Endothelial cell of umbilical vein (primary cell): ENCODE data around the gene SLC8A2. TPM values are rescaled to one million over a fixed set of nuclear protein-coding genes. Genes with fewer than 3 reads are reported as not detected.

Experiments
- BruUV-seq: library from RNA; stranded (reverse); fragments of 400-500 nt; replicated peaks from 2 replicates; lab custom pipeline; 2021; lab: Mats Ljungman, UMichigan
- CTCF ChIA-PET: fragments of 300-600, 350-600 bp; sonication (Branson Sonifier 250); formaldehyde crosslinking; loops from one replicate; lab custom pipeline; 2021; ENCODE audit warnings: antibody characterized with exemption, inconsistent platforms; lab: Charles Lee
- POLR2A ChIA-PET: fragments of 300-600, 350-600 bp; sonication (Branson Sonifier 250); formaldehyde crosslinking; loops from one replicate; lab custom pipeline; 2021; ENCODE audit warnings: antibody characterized with exemption, inconsistent platforms; lab: Charles Lee
- DNase-seq: peaks from one replicate; pipeline ENCODE4 v3.0.0-alpha.2; 2011; ENCODE audit warnings: low read depth, low spot score
- FAIRE-seq: peaks from 2 replicates; lab custom pipeline; 2011; peaks lifted over from hg19 to GRCh38; lab: Jason Lieb, UNC
- H2AFZ ChIP-seq: 2 replicates; pipeline ENCODE4 v1.6.0; 2012; ENCODE audit warnings: low read depth, low read length, control low read depth, inconsistent platforms
- H3K27ac ChIP-seq: 2 replicates; pipeline ENCODE4 v1.5.1; 2011; ENCODE audit warnings: low read depth, mild to moderate bottlenecking, control low read depth, low read length, moderate library complexity; ENCODE audit not compliant: insufficient read depth
- H3K27me3 ChIP-seq, 2 experiments: 2 replicates each; pipeline versions ENCODE4 v1.6.0 to v1.6.1; 2011; ENCODE audit warnings: low read length in 2 of 2, mixed read lengths in 1 of 2; ENCODE audit not compliant: control insufficient read depth in 2 of 2, insufficient read depth in 2 of 2
- H3K36me3 ChIP-seq, 2 experiments: 2 replicates in 1 of 2; 3 replicates in 1 of 2; pipeline ENCODE4 v1.5.1; 2011; ENCODE audit warnings: low read length in 2 of 2, mild to moderate bottlenecking in 1 of 2, moderate library complexity in 1 of 2; ENCODE audit not compliant: control insufficient read depth in 2 of 2, insufficient read depth in 2 of 2; ENCODE audit errors: extremely low read depth in 1 of 2
- H3K4me1 ChIP-seq: 3 replicates; pipeline ENCODE4 v1.5.1; 2011; ENCODE audit warnings: mild to moderate bottlenecking, low read length; ENCODE audit not compliant: control insufficient read depth, insufficient read depth; ENCODE audit errors: extremely low read depth
- H3K4me2 ChIP-seq: 2 replicates; pipeline ENCODE4 v1.6.1; 2011; ENCODE audit warnings: low read length, control low read depth, mixed read lengths; ENCODE audit not compliant: insufficient read depth
- H3K4me3 ChIP-seq, 3 experiments: fragments of 200-600 bp in 1 of 3; sonication (generic), shearing (Covaris generic) in 1 of 3; replicated peaks in 1 of 3; 2 replicates each; pipeline ENCODE4 v1.5.1; 2011 to 2016; ENCODE audit warnings: control low read depth in 3 of 3, low read length in 3 of 3, mild to moderate bottlenecking in 2 of 3, inconsistent platforms in 1 of 3, low read depth in 1 of 3, moderate library complexity in 1 of 3; ENCODE audit not compliant: insufficient read depth in 1 of 3
- H3K79me2 ChIP-seq: 2 replicates; pipeline ENCODE4 v1.6.0; 2012; ENCODE audit warnings: low read length, inconsistent platforms; ENCODE audit not compliant: control insufficient read depth, insufficient read depth
- H3K9ac ChIP-seq: replicated peaks from 2 replicates; pipeline ENCODE3; 2011; ENCODE audit warnings: low read length, control low read depth; ENCODE audit not compliant: insufficient read depth; ENCODE audit errors: extremely low read depth
- H3K9me1 ChIP-seq: replicated peaks from 3 replicates; pipeline ENCODE4 v1.6.0; 2011; ENCODE audit warnings: mild to moderate bottlenecking, low read length; ENCODE audit not compliant: control insufficient read depth, insufficient read depth; ENCODE audit errors: extremely low read depth
- H3K9me3 ChIP-seq: replicated peaks from 2 replicates; pipeline ENCODE4 v1.5.1; 2012; ENCODE audit warnings: low read length, inconsistent platforms; ENCODE audit not compliant: control insufficient read depth, insufficient read depth
- H4K20me1 ChIP-seq: replicated peaks from 2 replicates; pipeline ENCODE3; 2011; ENCODE audit warnings: mild to moderate bottlenecking, low read length; ENCODE audit not compliant: control insufficient read depth, insufficient read depth; ENCODE audit errors: extremely low read depth
- EZH2 ChIP-seq: IDR thresholded peaks from 2 replicates; pipeline ENCODE4 v1.6.1; 2012; ENCODE audit warnings: borderline replicate concordance, low read depth, mild to moderate bottlenecking, moderate library complexity, low read length, inconsistent platforms; ENCODE audit not compliant: severe bottlenecking
- FOS ChIP-seq: IDR thresholded peaks from 2 replicates; pipeline ENCODE4 v1.6.1; 2011; ENCODE audit warnings: mild to moderate bottlenecking, low read length, moderate library complexity, borderline replicate concordance; ENCODE audit not compliant: insufficient read depth
- GATA2 ChIP-seq: IDR thresholded peaks from 2 replicates; pipeline ENCODE4 v1.7.0; 2011; ENCODE audit warnings: low read depth, mild to moderate bottlenecking, moderate library complexity, mixed read lengths, low read length; ENCODE audit not compliant: insufficient read length, insufficient read depth
- JUN ChIP-seq: IDR thresholded peaks from 2 replicates; pipeline ENCODE4 v1.6.1; 2011; ENCODE audit warnings: borderline replicate concordance, low read depth; ENCODE audit not compliant: insufficient read length, insufficient read depth
- MYC ChIP-seq: IDR thresholded peaks from one replicate; pipeline ENCODE4 v1.6.1; 2011; ENCODE audit warnings: mild to moderate bottlenecking, low read depth, low read length
- POLR2A ChIP-seq: IDR thresholded peaks from 2 replicates; pipeline ENCODE4 v1.6.1; 2012; ENCODE audit warnings: low read depth, mild to moderate bottlenecking, control low read depth, low read length
- POLR2AphosphoS5 ChIP-seq: IDR thresholded peaks from 2 replicates; pipeline ENCODE4 v1.6.1; 2012; ENCODE audit warnings: low read depth, mild to moderate bottlenecking, control low read depth, low read length, moderate library complexity; ENCODE audit not compliant: insufficient read depth
- dilution Hi-C: fragments of 300-500 bp; cut with MboI; formaldehyde crosslinking; loops from one replicate; pipeline ENCODE4 v1.15.0; 2019; ENCODE audit warnings: low sequenced_read_pairs; ENCODE audit not compliant: extremely low pct_ligation_motif_present
- intact Hi-C: fragments of 100-400 bp; cut with micrococcal nuclease; formaldehyde crosslinking; loops from one replicate; pipeline ENCODE4 v1.10.0; 2022
- polyA plus RNA-seq, 4 experiments: library from polyadenylated mRNA; depleted of rRNA in 3 of 4; stranded (reverse) in 3 of 4; unstranded in 1 of 4; fragments of >200 nt; gene quantifications; 2 replicates each; pipeline versions ENCODE4 v1.2.1 to v1.2.3, GENCODE V29; 2011 to 2012; ENCODE audit warnings: missing spikeins in 1 of 4
- total RNA-seq: library from RNA; stranded (reverse); gene quantifications from 2 replicates; pipeline ENCODE4 v1.2.3, GENCODE V29; 2021
- TF ChIP-seq, protein P1 (sequence below), 2 donors: IDR thresholded peaks; 1 replicate in 1 of 2; 2 replicates in 1 of 2; pipeline ENCODE4 v1.5.1; 2011; ENCODE audit warnings: low read length in 2 of 2, mild to moderate bottlenecking in 2 of 2, moderate library complexity in 2 of 2, control low read depth in 1 of 2, inconsistent platforms in 1 of 2, low read depth in 1 of 2; ENCODE audit not compliant: insufficient read depth in 1 of 2; ENCODE audit errors: extremely low read depth in 1 of 2
- TF ChIP-seq, protein P2 (sequence below): IDR thresholded peaks from 2 replicates; pipeline ENCODE4 v1.6.1; 2011; ENCODE audit not compliant: insufficient read depth, insufficient read length

SLC8A2 gene
- total and polyA plus RNA-seq, 2 donors (not counting 3 experiments of a cell fraction or from before 2014, with no cell fraction given): not detected

DNA sequence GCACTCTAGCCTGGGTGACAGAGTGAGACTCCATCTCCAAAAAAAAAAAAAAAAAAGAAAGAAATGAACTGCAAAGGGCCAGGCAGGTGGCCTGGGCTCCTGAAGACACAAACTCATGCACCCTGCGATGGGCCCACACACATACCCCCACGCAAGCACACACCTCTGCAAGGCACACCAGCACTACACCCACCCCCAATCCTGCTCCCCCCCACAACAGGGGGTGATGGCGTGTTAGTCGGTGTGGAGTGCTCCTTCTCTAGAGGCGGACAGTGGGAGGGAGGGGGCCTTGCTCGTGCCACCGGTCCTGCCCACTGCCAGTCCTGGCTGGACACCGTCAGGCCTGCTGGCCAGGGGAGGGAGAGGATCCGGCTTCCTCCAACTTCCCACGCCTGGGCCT, 1.6 kb upstream of the SLC8A2 start:
- Histone ChIP-seq H2AFZ (no peak overlapping the region), H3K36me3 (no peaks in the 10 kb centered on the region), H4K20me1 (no peaks in the 10 kb centered on the region), H3K27ac (no peak overlapping the region), H3K4me1 (no peaks in the 10 kb centered on the region), H3K9me3 (no peaks in the 10 kb centered on the region), H3K4me2 (no peak overlapping the region), H3K9me1 (no peaks in the 10 kb centered on the region), H3K27me3 (peaks cover 23 to 26% of the 10 kb centered on the region in 2 experiments), H3K4me3 (no peak overlapping the region), H3K79me2 (no peaks in the 10 kb centered on the region), H3K9ac (no peak overlapping the region)
- DNase-seq (no peak), FAIRE-seq (no peak)
- dilution Hi-C loops: no loop called here
- no TSS peak for BruUV-seq
- POLR2A ChIA-PET: no interaction called here
- intact Hi-C loops: no loop called here
- TF ChIP-seq JUN: no peak
- no peak for TF ChIP-seq GATA2
- TF ChIP-seq, protein P1, sequence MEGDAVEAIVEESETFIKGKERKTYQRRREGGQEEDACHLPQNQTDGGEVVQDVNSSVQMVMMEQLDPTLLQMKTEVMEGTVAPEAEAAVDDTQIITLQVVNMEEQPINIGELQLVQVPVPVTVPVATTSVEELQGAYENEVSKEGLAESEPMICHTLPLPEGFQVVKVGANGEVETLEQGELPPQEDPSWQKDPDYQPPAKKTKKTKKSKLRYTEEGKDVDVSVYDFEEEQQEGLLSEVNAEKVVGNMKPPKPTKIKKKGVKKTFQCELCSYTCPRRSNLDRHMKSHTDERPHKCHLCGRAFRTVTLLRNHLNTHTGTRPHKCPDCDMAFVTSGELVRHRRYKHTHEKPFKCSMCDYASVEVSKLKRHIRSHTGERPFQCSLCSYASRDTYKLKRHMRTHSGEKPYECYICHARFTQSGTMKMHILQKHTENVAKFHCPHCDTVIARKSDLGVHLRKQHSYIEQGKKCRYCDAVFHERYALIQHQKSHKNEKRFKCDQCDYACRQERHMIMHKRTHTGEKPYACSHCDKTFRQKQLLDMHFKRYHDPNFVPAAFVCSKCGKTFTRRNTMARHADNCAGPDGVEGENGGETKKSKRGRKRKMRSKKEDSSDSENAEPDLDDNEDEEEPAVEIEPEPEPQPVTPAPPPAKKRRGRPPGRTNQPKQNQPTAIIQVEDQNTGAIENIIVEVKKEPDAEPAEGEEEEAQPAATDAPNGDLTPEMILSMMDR (IDR thresholded peaks at IDR 0.05; ENCODE audit: extremely low read depth in 1 of 2, insufficient read depth in 1 of 2, low read depth in 1 of 2, low read length in 2 of 2): no peak
- no peak for TF ChIP-seq POLR2AphosphoS5
- TF ChIP-seq EZH2: no peak
- TF ChIP-seq, protein P2, sequence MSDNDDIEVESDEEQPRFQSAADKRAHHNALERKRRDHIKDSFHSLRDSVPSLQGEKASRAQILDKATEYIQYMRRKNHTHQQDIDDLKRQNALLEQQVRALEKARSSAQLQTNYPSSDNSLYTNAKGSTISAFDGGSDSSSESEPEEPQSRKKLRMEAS: no peak
- TF ChIP-seq POLR2A: no peak
- no peak for TF ChIP-seq MYC
- no peak for TF ChIP-seq FOS
- CTCF ChIA-PET: interaction anchor here (1.8 kb wide), 1 partner anchor 10 kb away, joined by 7 read pairs; the partner anchor contains the start of gene KPTN
